Liver (tissue), 9 donors: ENCODE results near the gene CIAPIN1. TPM values are rescaled to one million over a fixed set of nuclear protein-coding genes. Genes with fewer than 3 reads are reported as not detected.
A peak's percentile ranks its signal among the peaks of the same experiment; 100 is the strongest.

Experiments
- DNase-seq: peaks from one replicate; pipeline ENCODE4 v3.0.0-alpha.2; 2017; ENCODE audit warnings: low spot score
- H3K27ac ChIP-seq, 2 donors: one replicate each; pipeline ENCODE4 v1.7.0; 2013; ENCODE audit warnings: inconsistent platforms in 2 of 2, low read length in 2 of 2, control low read depth in 1 of 2, low read depth in 1 of 2, mild to moderate bottlenecking in 1 of 2
- H3K27me3 ChIP-seq, 4 donors: one replicate each; pipeline versions ENCODE4 v1.6.1 to v1.7.0; 2013; ENCODE audit warnings: low read length in 3 of 4, inconsistent platforms in 1 of 4, mild to moderate bottlenecking in 1 of 4, moderate library complexity in 1 of 4; ENCODE audit not compliant: control insufficient read depth in 4 of 4, insufficient read depth in 4 of 4
- H3K36me3 ChIP-seq, 4 donors: one replicate each; pipeline versions ENCODE4 v1.6.1 to v1.7.0; 2013; ENCODE audit warnings: low read length in 3 of 4, mild to moderate bottlenecking in 3 of 4, low read depth in 1 of 4, moderate library complexity in 1 of 4; ENCODE audit not compliant: control insufficient read depth in 4 of 4, insufficient read depth in 3 of 4
- H3K4me1 ChIP-seq, 4 donors: one replicate each; pipeline versions ENCODE4 v1.6.1 to v1.7.0; 2013; ENCODE audit warnings: low read length in 3 of 4, mild to moderate bottlenecking in 3 of 4, moderate library complexity in 1 of 4; ENCODE audit not compliant: control insufficient read depth in 4 of 4, insufficient read depth in 4 of 4
- H3K4me3 ChIP-seq, 3 donors: one replicate each; pipeline versions ENCODE4 v1.6.1 to v1.7.0; 2013; ENCODE audit warnings: low read length in 3 of 3, control low read depth in 1 of 3, low read depth in 1 of 3, mild to moderate bottlenecking in 1 of 3
- H3K9ac ChIP-seq, 2 donors: one replicate each; pipeline ENCODE4 v1.7.0; 2013; ENCODE audit warnings: low read length in 2 of 2, mild to moderate bottlenecking in 2 of 2, moderate library complexity in 2 of 2, control low read depth in 1 of 2, low read depth in 1 of 2
- H3K9me3 ChIP-seq, 4 donors: one replicate each; pipeline versions ENCODE4 v1.6.1 to v1.7.0; 2013; ENCODE audit warnings: low read length in 3 of 4; ENCODE audit not compliant: control insufficient read depth in 4 of 4
- EGR1 ChIP-seq, 2 donors: IDR thresholded peaks; 2 replicates each; pipeline ENCODE4 v1.6.1; 2016 to 2018; ENCODE audit warnings: antibody characterized with exemption in 2 of 2, low read depth in 2 of 2
- FOXA1 ChIP-seq: IDR thresholded peaks from 2 replicates; pipeline ENCODE4 v1.6.1; 2016; ENCODE audit warnings: antibody characterized with exemption
- FOXA2 ChIP-seq: IDR thresholded peaks from 2 replicates; pipeline ENCODE4 v1.6.1; 2016; ENCODE audit warnings: antibody characterized with exemption
- GABPA ChIP-seq, 2 donors: IDR thresholded peaks in 1 of 2; conservative IDR thresholded peaks in 1 of 2; 2 replicates each; pipeline ENCODE4 v1.6.1; 2016; ENCODE audit warnings: antibody characterized with exemption in 2 of 2, mild to moderate bottlenecking in 1 of 2, moderate library complexity in 1 of 2
- HNF4A ChIP-seq, 2 donors: conservative IDR thresholded peaks; 2 replicates each; pipeline ENCODE4 v1.6.1; 2016; ENCODE audit warnings: antibody characterized with exemption in 2 of 2, mild to moderate bottlenecking in 2 of 2
- HNF4G ChIP-seq: IDR thresholded peaks from 2 replicates; pipeline ENCODE4 v1.6.1; 2016; ENCODE audit warnings: antibody characterized with exemption
- JUND ChIP-seq, 2 donors: IDR thresholded peaks; 2 replicates each; pipeline ENCODE4 v1.6.1; 2016; ENCODE audit warnings: antibody characterized with exemption in 2 of 2
- NR2F2 ChIP-seq: IDR thresholded peaks from 2 replicates; pipeline ENCODE4 v1.6.1; 2016; ENCODE audit warnings: antibody characterized with exemption
- RAD21 ChIP-seq, 2 donors: IDR thresholded peaks; 2 replicates each; pipeline ENCODE4 v1.6.1; 2016; ENCODE audit warnings: antibody characterized with exemption in 2 of 2, mild to moderate bottlenecking in 2 of 2
- RXRA ChIP-seq, 2 donors: IDR thresholded peaks; 2 replicates each; pipeline ENCODE4 v1.6.1; 2017 to 2018; ENCODE audit warnings: antibody characterized with exemption in 2 of 2, mild to moderate bottlenecking in 1 of 2
- SP1 ChIP-seq: IDR thresholded peaks from 2 replicates; pipeline ENCODE4 v1.6.1; 2018; ENCODE audit warnings: antibody characterized with exemption, mild to moderate bottlenecking
- TAF1 ChIP-seq: conservative IDR thresholded peaks from 2 replicates; pipeline ENCODE4 v1.6.1; 2016; ENCODE audit warnings: antibody characterized with exemption, mild to moderate bottlenecking
- YY1 ChIP-seq: IDR thresholded peaks from 2 replicates; pipeline ENCODE4 v1.6.1; 2016; ENCODE audit warnings: antibody characterized with exemption, mild to moderate bottlenecking
- WGBS: extraction: QIAGEN DNeasy Blood & Tissue Kit; methylation state at CpG from one replicate; pipeline ENCODE4 v1.1.7; 2013; 5-methylcytosine and 5-hydroxymethylcytosine counted together
- polyA plus RNA-seq, 2 donors: library from polyadenylated mRNA; stranded (reverse) in 1 of 2; unstranded in 1 of 2; fragments of 200-250 nt in 1 of 2; fragments of >200 nt in 1 of 2; fragmentation: Nextera tagmentation in 1 of 2; extraction: Ambion mirVana in 1 of 2; gene quantifications; one replicate each; pipeline versions ENCODE4 v1.2.1 to v1.2.3, GENCODE V29; 2013 to 2015
- total RNA-seq, 2 donors: library from RNA; depleted of rRNA; stranded (reverse); fragments of >200 nt; gene quantifications; one replicate each; pipeline ENCODE4 v1.2.3, GENCODE V29; 2014
- TF ChIP-seq, protein P1 (sequence below): IDR thresholded peaks from 2 replicates; pipeline ENCODE4 v1.6.1; 2016; ENCODE audit warnings: antibody characterized with exemption, mild to moderate bottlenecking
- TF ChIP-seq, protein P2 (sequence below): fragments of 150-350 bp; IDR thresholded peaks from 2 replicates; pipeline ENCODE4 v1.5.1; 2017; ENCODE audit warnings: improper control_type of control experiment, low read depth, low read length; ENCODE audit not compliant: missing input control
- TF ChIP-seq, protein P3 (sequence below): IDR thresholded peaks from 2 replicates; pipeline ENCODE4 v1.6.1; 2016; ENCODE audit warnings: antibody characterized with exemption
- TF ChIP-seq, protein P4 (sequence below): IDR thresholded peaks from 2 replicates; pipeline ENCODE4 v1.6.1; 2016; ENCODE audit warnings: antibody characterized with exemption
- TF ChIP-seq, protein P5 (sequence below): IDR thresholded peaks from 2 replicates; pipeline ENCODE4 v1.6.1; 2016; ENCODE audit warnings: antibody characterized with exemption
- donor health status: healthy.
- donor health status: healthy.
- donor health status: healthy.
- donor health status: healthy.
- donor health status: healthy.

Gene CIAPIN1
- total and polyA plus RNA-seq, 4 donors = 19.5 to 32.7 (median 23.4) TPM

DNA sequence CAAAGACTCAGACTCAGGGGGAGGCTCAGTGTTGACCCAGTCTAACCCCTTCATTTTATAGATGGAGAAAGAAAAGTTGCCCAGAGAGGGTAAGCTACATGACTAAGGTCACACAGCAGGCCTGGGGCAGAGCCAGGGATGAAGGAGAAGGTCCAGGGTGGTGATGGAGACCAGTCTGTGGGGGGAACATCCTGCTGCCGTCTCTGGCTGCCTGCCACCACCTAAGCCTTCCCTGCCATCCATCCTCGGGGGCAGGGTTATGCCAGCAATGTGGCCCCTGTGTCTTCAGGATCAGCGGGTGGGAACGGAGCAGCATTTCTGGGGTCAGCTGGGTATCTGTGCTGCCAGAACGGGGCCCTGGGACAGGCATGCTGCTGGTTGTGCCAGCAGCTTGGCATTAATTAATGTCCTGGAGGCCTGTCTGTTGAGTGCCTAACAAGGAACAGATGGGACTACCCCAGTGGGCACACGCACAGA is 33.6 kb upstream of the CIAPIN1 start:
- DNase-seq = no peak
- TF ChIP-seq RXRA (IDR thresholded peaks at IDR 0.05) = no peak
- no peak for TF ChIP-seq YY1
- TF ChIP-seq FOXA2 = no peak
- no peak for TF ChIP-seq NR2F2
- TF ChIP-seq, protein P1, sequence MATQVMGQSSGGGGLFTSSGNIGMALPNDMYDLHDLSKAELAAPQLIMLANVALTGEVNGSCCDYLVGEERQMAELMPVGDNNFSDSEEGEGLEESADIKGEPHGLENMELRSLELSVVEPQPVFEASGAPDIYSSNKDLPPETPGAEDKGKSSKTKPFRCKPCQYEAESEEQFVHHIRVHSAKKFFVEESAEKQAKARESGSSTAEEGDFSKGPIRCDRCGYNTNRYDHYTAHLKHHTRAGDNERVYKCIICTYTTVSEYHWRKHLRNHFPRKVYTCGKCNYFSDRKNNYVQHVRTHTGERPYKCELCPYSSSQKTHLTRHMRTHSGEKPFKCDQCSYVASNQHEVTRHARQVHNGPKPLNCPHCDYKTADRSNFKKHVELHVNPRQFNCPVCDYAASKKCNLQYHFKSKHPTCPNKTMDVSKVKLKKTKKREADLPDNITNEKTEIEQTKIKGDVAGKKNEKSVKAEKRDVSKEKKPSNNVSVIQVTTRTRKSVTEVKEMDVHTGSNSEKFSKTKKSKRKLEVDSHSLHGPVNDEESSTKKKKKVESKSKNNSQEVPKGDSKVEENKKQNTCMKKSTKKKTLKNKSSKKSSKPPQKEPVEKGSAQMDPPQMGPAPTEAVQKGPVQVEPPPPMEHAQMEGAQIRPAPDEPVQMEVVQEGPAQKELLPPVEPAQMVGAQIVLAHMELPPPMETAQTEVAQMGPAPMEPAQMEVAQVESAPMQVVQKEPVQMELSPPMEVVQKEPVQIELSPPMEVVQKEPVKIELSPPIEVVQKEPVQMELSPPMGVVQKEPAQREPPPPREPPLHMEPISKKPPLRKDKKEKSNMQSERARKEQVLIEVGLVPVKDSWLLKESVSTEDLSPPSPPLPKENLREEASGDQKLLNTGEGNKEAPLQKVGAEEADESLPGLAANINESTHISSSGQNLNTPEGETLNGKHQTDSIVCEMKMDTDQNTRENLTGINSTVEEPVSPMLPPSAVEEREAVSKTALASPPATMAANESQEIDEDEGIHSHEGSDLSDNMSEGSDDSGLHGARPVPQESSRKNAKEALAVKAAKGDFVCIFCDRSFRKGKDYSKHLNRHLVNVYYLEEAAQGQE = no peak
- TF ChIP-seq, protein P2, sequence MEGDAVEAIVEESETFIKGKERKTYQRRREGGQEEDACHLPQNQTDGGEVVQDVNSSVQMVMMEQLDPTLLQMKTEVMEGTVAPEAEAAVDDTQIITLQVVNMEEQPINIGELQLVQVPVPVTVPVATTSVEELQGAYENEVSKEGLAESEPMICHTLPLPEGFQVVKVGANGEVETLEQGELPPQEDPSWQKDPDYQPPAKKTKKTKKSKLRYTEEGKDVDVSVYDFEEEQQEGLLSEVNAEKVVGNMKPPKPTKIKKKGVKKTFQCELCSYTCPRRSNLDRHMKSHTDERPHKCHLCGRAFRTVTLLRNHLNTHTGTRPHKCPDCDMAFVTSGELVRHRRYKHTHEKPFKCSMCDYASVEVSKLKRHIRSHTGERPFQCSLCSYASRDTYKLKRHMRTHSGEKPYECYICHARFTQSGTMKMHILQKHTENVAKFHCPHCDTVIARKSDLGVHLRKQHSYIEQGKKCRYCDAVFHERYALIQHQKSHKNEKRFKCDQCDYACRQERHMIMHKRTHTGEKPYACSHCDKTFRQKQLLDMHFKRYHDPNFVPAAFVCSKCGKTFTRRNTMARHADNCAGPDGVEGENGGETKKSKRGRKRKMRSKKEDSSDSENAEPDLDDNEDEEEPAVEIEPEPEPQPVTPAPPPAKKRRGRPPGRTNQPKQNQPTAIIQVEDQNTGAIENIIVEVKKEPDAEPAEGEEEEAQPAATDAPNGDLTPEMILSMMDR = no peak
- TF ChIP-seq, protein P3, sequence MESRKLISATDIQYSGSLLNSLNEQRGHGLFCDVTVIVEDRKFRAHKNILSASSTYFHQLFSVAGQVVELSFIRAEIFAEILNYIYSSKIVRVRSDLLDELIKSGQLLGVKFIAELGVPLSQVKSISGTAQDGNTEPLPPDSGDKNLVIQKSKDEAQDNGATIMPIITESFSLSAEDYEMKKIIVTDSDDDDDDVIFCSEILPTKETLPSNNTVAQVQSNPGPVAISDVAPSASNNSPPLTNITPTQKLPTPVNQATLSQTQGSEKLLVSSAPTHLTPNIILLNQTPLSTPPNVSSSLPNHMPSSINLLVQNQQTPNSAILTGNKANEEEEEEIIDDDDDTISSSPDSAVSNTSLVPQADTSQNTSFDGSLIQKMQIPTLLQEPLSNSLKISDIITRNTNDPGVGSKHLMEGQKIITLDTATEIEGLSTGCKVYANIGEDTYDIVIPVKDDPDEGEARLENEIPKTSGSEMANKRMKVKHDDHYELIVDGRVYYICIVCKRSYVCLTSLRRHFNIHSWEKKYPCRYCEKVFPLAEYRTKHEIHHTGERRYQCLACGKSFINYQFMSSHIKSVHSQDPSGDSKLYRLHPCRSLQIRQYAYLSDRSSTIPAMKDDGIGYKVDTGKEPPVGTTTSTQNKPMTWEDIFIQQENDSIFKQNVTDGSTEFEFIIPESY = no peak
- TF ChIP-seq HNF4A (conservative IDR thresholded peaks at IDR 0.05) = no peak
- no peak for TF ChIP-seq TAF1
- TF ChIP-seq, protein P4, sequence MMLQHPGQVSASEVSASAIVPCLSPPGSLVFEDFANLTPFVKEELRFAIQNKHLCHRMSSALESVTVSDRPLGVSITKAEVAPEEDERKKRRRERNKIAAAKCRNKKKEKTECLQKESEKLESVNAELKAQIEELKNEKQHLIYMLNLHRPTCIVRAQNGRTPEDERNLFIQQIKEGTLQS = no peak
- TF ChIP-seq FOXA1 = no peak
- TF ChIP-seq, protein P5, sequence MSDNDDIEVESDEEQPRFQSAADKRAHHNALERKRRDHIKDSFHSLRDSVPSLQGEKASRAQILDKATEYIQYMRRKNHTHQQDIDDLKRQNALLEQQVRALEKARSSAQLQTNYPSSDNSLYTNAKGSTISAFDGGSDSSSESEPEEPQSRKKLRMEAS = no peak
- TF ChIP-seq SP1 = no peak
- TF ChIP-seq HNF4G = no peak
- TF ChIP-seq RAD21 (IDR thresholded peaks at IDR 0.05) = no peak
- TF ChIP-seq EGR1 (IDR thresholded peaks at IDR 0.05; ENCODE audit: low read depth in 2 of 2) = no peak
- TF ChIP-seq JUND (IDR thresholded peaks at IDR 0.05) = no peak
- no peak for TF ChIP-seq GABPA (IDR thresholded peaks at IDR 0.05 in 1 of 2, conservative IDR thresholded peaks at IDR 0.05 in 1 of 2)
- no peak overlapping the region for H3K4me3 ChIP-seq
- peaks cover 26 to 57% (median 41%) of the 10 kb centered on the region in 4 donors for H3K4me1 ChIP-seq
- H3K9me3 ChIP-seq = no peaks in the 10 kb centered on the region
- peak overlapping the region in 1 of 2 donors; percentile 68 for H3K27ac ChIP-seq
- H3K36me3 ChIP-seq = no peaks in the 10 kb centered on the region
- H3K9ac ChIP-seq = no peak overlapping the region
- WGBS = 76% methylated on average over 6 of the region's 6 CpGs
- no peaks in the 10 kb centered on the region for H3K27me3 ChIP-seq
